ENCODE measurements around the gene RGS7. TPM values are rescaled to one million over a fixed set of nuclear protein-coding genes. Genes with fewer than 3 reads are reported as not detected.
"Not testable (repeated sequence)": the region's sequence is repeated elsewhere in the genome, so short reads cannot be mapped to it uniquely, and the experiment has no call there.

RGS7 gene
- total and polyA plus RNA-seq, 5 experiments from 2014 or later, result not detected

- no peaks in the 10 kb centered on the region for H3K36me3 Mint-ChIP-seq
- peaks cover 0 to 6% (median 0%) of the 10 kb centered on the region in 9 donors for H3K9me3 Mint-ChIP-seq
- H3K27ac Mint-ChIP-seq, result no peak overlapping the region
- no peak overlapping the region for H3K4me3 Mint-ChIP-seq
- peaks cover 0 to 3% (median 0%) of the 10 kb centered on the region in 5 donors for H3K27me3 Mint-ChIP-seq
- DNase-seq (no peak), ATAC-seq (no peak)
- H3K4me1 Mint-ChIP-seq, result no peaks in the 10 kb centered on the region
- POLR2A ChIA-PET, result no interaction called here
Observed at GRCh38 chr1:240998024-240998423, 359.0 kb downstream of the RGS7 start.

GRCh38 chr1:240993004-240993403 is 364.0 kb downstream of the RGS7 start:
- no peak for ATAC-seq
- Mint-ChIP-seq H3K27ac (no peak overlapping the region), H3K36me3 (no peaks in the 10 kb centered on the region), H3K4me3 (no peak overlapping the region), H3K9me3 (peaks cover 0 to 16% (median 1%) of the 10 kb centered on the region in 9 donors), H3K27me3 (no peaks in the 10 kb centered on the region), H3K4me1 (no peaks in the 10 kb centered on the region)
- POLR2A ChIA-PET, result no interaction called here
- DNase-seq, result no peak

- no peaks in the 10 kb centered on the region for H3K27me3 Mint-ChIP-seq
- ATAC-seq, result no peak
- no peaks in the 10 kb centered on the region for H3K4me1 Mint-ChIP-seq
Observed at GRCh38 chr1:240991230-240991629, 365.8 kb downstream of the RGS7 start.

GRCh38 chr1:240987928-240988327 is 369.1 kb downstream of the RGS7 start:
- ATAC-seq (no peak), DNase-seq (no peak)
- Mint-ChIP-seq H3K27ac (no peak overlapping the region), H3K27me3 (no peaks in the 10 kb centered on the region), H3K4me3 (no peak overlapping the region), H3K4me1 (no peaks in the 10 kb centered on the region), H3K36me3 (no peaks in the 10 kb centered on the region), H3K9me3 (peaks cover 0 to 9% (median 2%) of the 10 kb centered on the region in 9 donors)
- POLR2A ChIA-PET, result no interaction called here

More at GRCh38 chr1:240991230-240991629, 365.8 kb downstream of the RGS7 start:
- Mint-ChIP-seq H3K36me3 (no peaks in the 10 kb centered on the region), H3K27ac (no peak overlapping the region), H3K4me3 (no peak overlapping the region), H3K9me3 (peaks cover 0 to 16% (median 1%) of the 10 kb centered on the region in 9 donors)
- POLR2A ChIA-PET, result no interaction called here
- no peak for DNase-seq

GRCh38 chr1:240985081-240985480 is 371.9 kb downstream of the RGS7 start:
- no peaks in the 10 kb centered on the region for H3K4me1 Mint-ChIP-seq
- POLR2A ChIA-PET, result no interaction called here
- H3K36me3 Mint-ChIP-seq, result no peaks in the 10 kb centered on the region
- no peak overlapping the region for H3K27ac Mint-ChIP-seq
- no peak for DNase-seq
- peaks cover 0 to 5% (median 0%) of the 10 kb centered on the region in 9 donors for H3K9me3 Mint-ChIP-seq
- ATAC-seq, result no peak
- H3K27me3 Mint-ChIP-seq, result no peaks in the 10 kb centered on the region
- H3K4me3 Mint-ChIP-seq, result no peak overlapping the region

GRCh38 chr1:240980342-240980741 is 376.7 kb downstream of the RGS7 start:
- POLR2A ChIA-PET, result no interaction called here
- H3K4me3 Mint-ChIP-seq, result no peak overlapping the region
- H3K27ac Mint-ChIP-seq, result no peak overlapping the region
- H3K36me3 Mint-ChIP-seq, result no peaks in the 10 kb centered on the region
- peaks cover 0 to 10% (median 3%) of the 10 kb centered on the region in 9 donors for H3K9me3 Mint-ChIP-seq
- no peaks in the 10 kb centered on the region for H3K4me1 Mint-ChIP-seq
- no peak for ATAC-seq
- peaks cover 0 to 2% (median 0%) of the 10 kb centered on the region in 5 donors for H3K27me3 Mint-ChIP-seq
- no peak for DNase-seq

GRCh38 chr1:240976685-240977084 is 380.3 kb downstream of the RGS7 start:
- Mint-ChIP-seq H3K27me3 (peaks cover 0 to 2% (median 0%) of the 10 kb centered on the region in 5 donors), H3K4me1 (no peaks in the 10 kb centered on the region), H3K9me3 (peaks cover 0 to 11% (median 6%) of the 10 kb centered on the region in 9 donors), H3K4me3 (no peak overlapping the region), H3K36me3 (no peaks in the 10 kb centered on the region), H3K27ac (no peak overlapping the region)
- POLR2A ChIA-PET, result no interaction called here
- DNase-seq (no peak), ATAC-seq (no peak)

- Mint-ChIP-seq H3K27ac (no peak overlapping the region), H3K4me1 (no peaks in the 10 kb centered on the region), H3K4me3 (no peak overlapping the region), H3K27me3 (peaks cover 0 to 4% (median 0%) of the 10 kb centered on the region in 5 donors), H3K36me3 (no peaks in the 10 kb centered on the region), H3K9me3 (peaks cover 0 to 16% (median 9%) of the 10 kb centered on the region in 9 donors)
- no peak for DNase-seq
- ATAC-seq, result no peak
- POLR2A ChIA-PET, result no interaction called here
Observed at GRCh38 chr1:240973875-240974274, 383.1 kb downstream of the RGS7 start.

GRCh38 chr1:240972059-240972458 is 384.9 kb downstream of the RGS7 start:
- H3K4me1 Mint-ChIP-seq, H3K27ac Mint-ChIP-seq, DNase-seq, H3K27me3 Mint-ChIP-seq, ATAC-seq, POLR2A ChIA-PET, H3K36me3 Mint-ChIP-seq, H3K4me3 Mint-ChIP-seq: not testable (repeated sequence)
- peaks cover 0 to 13% (median 9%) of the 10 kb centered on the region in 9 donors for H3K9me3 Mint-ChIP-seq

- H3K4me1 Mint-ChIP-seq, result no peaks in the 10 kb centered on the region
- no peak overlapping the region for H3K27ac Mint-ChIP-seq
- H3K9me3 Mint-ChIP-seq, result peaks cover 0 to 11% (median 7%) of the 10 kb centered on the region in 9 donors
- no peak for DNase-seq
- POLR2A ChIA-PET, result no interaction called here
- H3K27me3 Mint-ChIP-seq, result peaks cover 0 to 4% (median 0%) of the 10 kb centered on the region in 5 donors
- H3K4me3 Mint-ChIP-seq, result no peak overlapping the region
- H3K36me3 Mint-ChIP-seq, result no peaks in the 10 kb centered on the region
- ATAC-seq, result no peak
Observed at GRCh38 chr1:240970253-240970652, 386.8 kb downstream of the RGS7 start.

- POLR2A ChIA-PET, result no interaction called here
Observed at GRCh38 chr1:240968864-240969263, 388.1 kb downstream of the RGS7 start.

GRCh38 chr1:240967070-240967724 is 389.8 kb downstream of the RGS7 start:
- POLR2A ChIA-PET, result no interaction called here
- no peak overlapping the region for H3K4me3 Mint-ChIP-seq
- no peaks in the 10 kb centered on the region for H3K4me1 Mint-ChIP-seq
- peaks cover 0 to 4% (median 0%) of the 10 kb centered on the region in 5 donors for H3K27me3 Mint-ChIP-seq
- DNase-seq, result no peak
- ATAC-seq, result no peak
- no peaks in the 10 kb centered on the region for H3K36me3 Mint-ChIP-seq
- peak overlapping the region in 1 of 10 donors; percentile 3 for H3K27ac Mint-ChIP-seq
- peaks cover 0 to 7% (median 5%) of the 10 kb centered on the region in 9 donors for H3K9me3 Mint-ChIP-seq

More at GRCh38 chr1:240968864-240969263, 388.1 kb downstream of the RGS7 start:
- no peak for ATAC-seq
- H3K27me3 Mint-ChIP-seq, result peaks cover 0 to 4% (median 0%) of the 10 kb centered on the region in 5 donors
- peaks cover 0 to 11% (median 5%) of the 10 kb centered on the region in 9 donors for H3K9me3 Mint-ChIP-seq
- H3K36me3 Mint-ChIP-seq, result no peaks in the 10 kb centered on the region
- no peak for DNase-seq
- no peak overlapping the region for H3K27ac Mint-ChIP-seq
- no peak overlapping the region for H3K4me3 Mint-ChIP-seq
- no peaks in the 10 kb centered on the region for H3K4me1 Mint-ChIP-seq

GRCh38 chr1:240965581-240966091 is 391.4 kb downstream of the RGS7 start:
- DNase-seq (no peak), ATAC-seq (no peak)
- Mint-ChIP-seq H3K36me3 (no peaks in the 10 kb centered on the region), H3K27me3 (peaks cover 0 to 4% (median 0%) of the 10 kb centered on the region in 5 donors), H3K27ac (no peak overlapping the region), H3K4me3 (no peak overlapping the region), H3K9me3 (peaks cover 0 to 7% (median 3%) of the 10 kb centered on the region in 9 donors), H3K4me1 (no peaks in the 10 kb centered on the region)
- POLR2A ChIA-PET, result no interaction called here

GRCh38 chr1:240962086-240962485 is 394.9 kb downstream of the RGS7 start:
- no peak overlapping the region for H3K4me3 Mint-ChIP-seq
- no peaks in the 10 kb centered on the region for H3K27me3 Mint-ChIP-seq
- DNase-seq, result no peak
- H3K4me1 Mint-ChIP-seq, result no peaks in the 10 kb centered on the region
- ATAC-seq, result no peak
- H3K27ac Mint-ChIP-seq, result no peak overlapping the region
- POLR2A ChIA-PET, result no interaction called here
- H3K36me3 Mint-ChIP-seq, result no peaks in the 10 kb centered on the region
- peaks cover 0 to 5% (median 0%) of the 10 kb centered on the region in 9 donors for H3K9me3 Mint-ChIP-seq
